ENCODE results near the gene CD40LG.

DNA sequence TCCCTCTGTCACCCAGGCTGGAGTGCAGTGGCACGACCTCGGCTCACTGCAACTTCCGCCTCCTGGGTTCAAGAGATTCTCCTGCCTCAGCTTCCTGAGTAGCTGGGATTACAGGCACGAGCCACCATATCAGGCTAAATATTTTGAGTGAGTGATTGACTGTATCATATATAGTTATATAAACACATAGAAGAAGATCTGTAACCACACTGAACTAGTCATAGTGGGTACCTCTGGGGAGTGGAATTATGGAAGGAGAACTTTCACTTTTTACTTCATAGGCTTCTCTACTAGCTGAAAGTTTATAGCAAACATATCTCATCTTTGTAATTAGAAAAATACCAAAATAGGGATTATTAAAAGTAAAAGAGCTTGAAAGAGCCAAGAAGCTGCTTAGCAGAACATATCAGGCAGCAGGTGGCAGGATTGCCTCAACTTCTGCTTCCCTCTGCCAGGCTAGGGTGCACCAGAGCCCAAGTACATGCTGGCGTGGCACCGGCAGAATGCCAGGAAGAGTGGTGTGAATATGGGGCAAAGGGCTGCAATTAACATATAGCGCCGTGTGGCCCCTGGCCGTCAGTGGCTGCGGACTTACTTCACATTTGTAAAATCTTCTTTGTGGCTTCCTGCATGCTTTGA, 39.5 kb upstream of the CD40LG start:
- TF ChIP-seq, protein P1, sequence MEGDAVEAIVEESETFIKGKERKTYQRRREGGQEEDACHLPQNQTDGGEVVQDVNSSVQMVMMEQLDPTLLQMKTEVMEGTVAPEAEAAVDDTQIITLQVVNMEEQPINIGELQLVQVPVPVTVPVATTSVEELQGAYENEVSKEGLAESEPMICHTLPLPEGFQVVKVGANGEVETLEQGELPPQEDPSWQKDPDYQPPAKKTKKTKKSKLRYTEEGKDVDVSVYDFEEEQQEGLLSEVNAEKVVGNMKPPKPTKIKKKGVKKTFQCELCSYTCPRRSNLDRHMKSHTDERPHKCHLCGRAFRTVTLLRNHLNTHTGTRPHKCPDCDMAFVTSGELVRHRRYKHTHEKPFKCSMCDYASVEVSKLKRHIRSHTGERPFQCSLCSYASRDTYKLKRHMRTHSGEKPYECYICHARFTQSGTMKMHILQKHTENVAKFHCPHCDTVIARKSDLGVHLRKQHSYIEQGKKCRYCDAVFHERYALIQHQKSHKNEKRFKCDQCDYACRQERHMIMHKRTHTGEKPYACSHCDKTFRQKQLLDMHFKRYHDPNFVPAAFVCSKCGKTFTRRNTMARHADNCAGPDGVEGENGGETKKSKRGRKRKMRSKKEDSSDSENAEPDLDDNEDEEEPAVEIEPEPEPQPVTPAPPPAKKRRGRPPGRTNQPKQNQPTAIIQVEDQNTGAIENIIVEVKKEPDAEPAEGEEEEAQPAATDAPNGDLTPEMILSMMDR (IDR thresholded peaks at IDR 0.05; ENCODE audit: poor library complexity): peak; percentile 25
- TF ChIP-seq EZH2 (IDR thresholded peaks at IDR 0.05; ENCODE audit: borderline replicate concordance): no peak
- no peak for TF ChIP-seq EZH2phosphoT487 (IDR thresholded peaks at IDR 0.05; ENCODE audit: low read depth, severe bottlenecking, unreplicated experiment)
